AG09319 (cell line): ENCODE data around the gene MATR3.

Source experiments
- DNase-seq: peaks from one replicate; pipeline ENCODE4 v3.0.0-alpha.2; 2010; ENCODE audit warnings: low read depth; ENCODE audit errors: extremely low read depth
- TF ChIP-seq, protein P1 (sequence below): IDR thresholded peaks from 2 replicates; pipeline ENCODE4 v1.5.1; 2011; ENCODE audit warnings: low read depth, mild to moderate bottlenecking, inconsistent platforms, low read length, moderate library complexity

The MATR3 gene

DNA sequence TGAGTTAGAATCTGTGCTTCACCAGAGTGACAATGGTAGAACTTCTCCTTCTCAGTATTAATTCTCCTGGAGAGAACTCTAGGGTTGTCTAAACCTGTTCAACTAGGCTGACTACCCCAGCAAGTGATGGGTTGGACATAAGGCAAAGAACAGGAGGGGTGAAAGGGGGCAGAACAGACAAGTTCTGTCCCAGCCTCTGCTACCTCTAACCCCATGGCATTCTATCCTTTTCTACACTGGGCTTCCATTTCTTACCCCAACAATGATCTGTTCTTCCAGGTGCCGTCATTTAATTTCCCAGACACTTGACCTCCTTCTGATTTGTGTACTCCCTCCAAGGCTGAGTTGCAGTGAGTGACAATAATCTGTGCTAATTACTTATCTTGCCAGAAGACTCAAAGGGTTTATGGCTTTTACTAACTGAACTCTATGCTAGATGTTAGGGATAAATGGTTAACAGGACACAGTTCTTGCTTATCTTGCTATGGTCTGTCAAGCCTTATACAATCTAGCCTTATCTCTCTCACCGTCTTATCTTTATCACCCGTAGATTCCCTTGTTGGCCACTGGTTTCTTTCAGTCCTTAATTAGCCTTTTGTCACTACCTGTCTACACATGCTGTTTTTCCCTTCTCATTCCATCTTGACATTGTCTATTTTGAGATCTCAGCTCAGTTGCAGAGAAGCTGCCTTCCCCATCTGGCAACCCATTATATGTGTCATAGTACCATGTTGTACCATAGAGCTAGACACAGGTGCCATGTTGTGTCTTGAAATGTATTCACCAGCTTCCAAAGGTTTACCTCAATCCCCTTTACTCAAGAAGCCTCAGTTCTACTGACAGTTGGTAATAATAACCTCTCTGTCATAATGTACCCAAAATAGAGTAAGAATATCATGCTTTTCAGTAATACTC, 10.0 kb upstream of the MATR3 start:
- no peak for DNase-seq
- TF ChIP-seq, protein P1, sequence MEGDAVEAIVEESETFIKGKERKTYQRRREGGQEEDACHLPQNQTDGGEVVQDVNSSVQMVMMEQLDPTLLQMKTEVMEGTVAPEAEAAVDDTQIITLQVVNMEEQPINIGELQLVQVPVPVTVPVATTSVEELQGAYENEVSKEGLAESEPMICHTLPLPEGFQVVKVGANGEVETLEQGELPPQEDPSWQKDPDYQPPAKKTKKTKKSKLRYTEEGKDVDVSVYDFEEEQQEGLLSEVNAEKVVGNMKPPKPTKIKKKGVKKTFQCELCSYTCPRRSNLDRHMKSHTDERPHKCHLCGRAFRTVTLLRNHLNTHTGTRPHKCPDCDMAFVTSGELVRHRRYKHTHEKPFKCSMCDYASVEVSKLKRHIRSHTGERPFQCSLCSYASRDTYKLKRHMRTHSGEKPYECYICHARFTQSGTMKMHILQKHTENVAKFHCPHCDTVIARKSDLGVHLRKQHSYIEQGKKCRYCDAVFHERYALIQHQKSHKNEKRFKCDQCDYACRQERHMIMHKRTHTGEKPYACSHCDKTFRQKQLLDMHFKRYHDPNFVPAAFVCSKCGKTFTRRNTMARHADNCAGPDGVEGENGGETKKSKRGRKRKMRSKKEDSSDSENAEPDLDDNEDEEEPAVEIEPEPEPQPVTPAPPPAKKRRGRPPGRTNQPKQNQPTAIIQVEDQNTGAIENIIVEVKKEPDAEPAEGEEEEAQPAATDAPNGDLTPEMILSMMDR, result no peak

GRCh38 chr5:139284295-139284694, 9.2 kb upstream of the MATR3 start:
- DNase-seq, result no peak
- TF ChIP-seq, protein P1, result no peak

DNA sequence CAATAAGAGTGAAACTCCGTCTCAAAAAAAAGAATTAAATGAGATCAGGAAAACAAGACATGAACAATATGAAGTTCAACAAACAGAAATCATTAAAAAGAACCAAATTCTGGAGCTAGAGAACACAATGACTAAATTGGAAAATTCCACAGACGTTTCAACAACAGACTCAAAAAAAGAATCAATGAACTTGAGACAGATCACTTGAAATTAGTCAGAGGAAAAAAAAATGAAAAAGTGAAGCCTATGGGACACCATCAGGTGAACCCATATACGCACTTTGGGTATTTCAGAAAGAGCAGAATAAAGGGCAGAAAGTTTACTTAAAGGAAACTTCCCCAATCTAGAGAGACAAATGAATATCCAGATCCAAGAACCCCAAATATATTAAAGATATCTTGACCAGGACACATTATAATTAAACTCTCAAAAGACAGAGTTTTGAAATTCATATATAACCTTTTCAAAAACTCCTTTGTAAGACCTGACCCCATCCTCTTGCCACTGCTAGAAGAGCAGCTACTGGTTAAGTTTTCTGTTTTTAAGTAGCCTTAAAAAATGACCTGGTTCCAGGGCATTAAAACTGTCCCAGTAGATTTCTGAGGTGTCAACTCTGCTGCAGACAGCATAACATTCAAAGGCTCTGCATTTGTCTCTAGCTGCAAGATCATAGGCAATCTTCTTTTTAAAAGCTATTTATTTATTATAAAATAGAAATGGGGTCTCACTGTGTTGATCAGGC, 7.7 kb upstream of the MATR3 start:
- DNase-seq, result no peak
- TF ChIP-seq, protein P1, result no peak

GRCh38 chr5:139287890-139288635, 5.5 kb upstream of the MATR3 start:
- TF ChIP-seq, protein P1, result no peak
- DNase-seq, result no peak

- no peak for DNase-seq
- TF ChIP-seq, protein P1, result no peak
These were observed 2.5 kb upstream of the MATR3 start for GRCh38 chr5:139291051-139291450.

DNA sequence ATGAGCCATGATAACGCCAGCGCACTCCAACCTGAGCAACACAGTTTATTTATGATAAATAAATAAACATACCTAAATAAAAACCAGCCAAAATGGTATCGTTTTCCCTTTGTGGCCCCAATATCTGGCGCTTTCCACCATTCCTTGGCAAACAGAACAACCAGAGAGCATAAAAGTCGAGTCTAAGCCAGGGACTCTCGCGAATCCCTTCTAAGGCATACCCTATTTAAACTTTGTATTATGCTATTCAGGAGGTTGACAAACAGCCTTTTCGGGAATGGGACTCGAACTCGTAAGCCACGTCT, 386 bp upstream of the MATR3 start:
- no peak for DNase-seq
- TF ChIP-seq, protein P1, result no peak
